CD4-positive, alpha-beta T cell treated with Interleukin-4 for 4 hours (primary cell): ENCODE measurements around the gene ALDH1A3.

Experiments
- DNase-seq: peaks from one replicate; pipeline ENCODE4 v3.0.0-alpha.2; 2020

Gene ALDH1A3

DNA sequence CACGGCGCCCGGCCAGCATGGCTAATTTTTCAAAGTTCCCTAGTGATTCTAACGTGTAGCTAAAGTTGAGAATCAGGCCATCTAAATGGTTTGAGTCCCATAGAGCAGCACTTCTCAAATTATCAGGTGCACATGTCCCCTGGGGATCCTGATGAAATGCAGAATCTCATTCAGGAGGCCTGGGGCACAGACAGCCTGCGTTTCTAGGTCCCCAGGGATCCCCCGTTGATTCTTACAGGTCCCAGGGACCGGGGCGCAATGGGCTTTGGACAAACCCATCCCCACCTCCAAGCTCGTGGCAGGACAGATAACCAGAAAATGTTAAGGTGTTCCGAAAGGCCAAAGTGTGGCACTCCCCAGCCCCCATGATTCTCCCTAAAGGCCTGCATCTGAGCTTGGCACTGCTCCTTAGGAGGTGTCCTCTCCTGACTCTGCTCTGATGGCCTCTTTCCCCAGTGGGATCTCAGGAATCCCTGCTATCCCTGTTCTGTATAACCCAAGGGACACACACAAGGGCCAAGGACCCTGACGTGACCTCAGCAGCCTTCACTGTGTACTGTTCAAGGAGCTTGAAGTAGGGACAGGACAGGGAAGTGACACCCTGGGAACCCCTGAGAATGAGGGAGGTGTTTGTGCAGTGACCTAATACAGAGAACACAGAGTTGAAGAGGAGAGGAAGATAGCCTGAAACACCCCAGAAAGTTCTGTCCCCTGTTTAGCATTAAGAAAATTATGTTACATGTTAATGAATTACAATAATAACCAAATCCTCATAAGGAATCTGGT, 47.5 kb downstream of the ALDH1A3 start:
- DNase-seq: no peak

DNA sequence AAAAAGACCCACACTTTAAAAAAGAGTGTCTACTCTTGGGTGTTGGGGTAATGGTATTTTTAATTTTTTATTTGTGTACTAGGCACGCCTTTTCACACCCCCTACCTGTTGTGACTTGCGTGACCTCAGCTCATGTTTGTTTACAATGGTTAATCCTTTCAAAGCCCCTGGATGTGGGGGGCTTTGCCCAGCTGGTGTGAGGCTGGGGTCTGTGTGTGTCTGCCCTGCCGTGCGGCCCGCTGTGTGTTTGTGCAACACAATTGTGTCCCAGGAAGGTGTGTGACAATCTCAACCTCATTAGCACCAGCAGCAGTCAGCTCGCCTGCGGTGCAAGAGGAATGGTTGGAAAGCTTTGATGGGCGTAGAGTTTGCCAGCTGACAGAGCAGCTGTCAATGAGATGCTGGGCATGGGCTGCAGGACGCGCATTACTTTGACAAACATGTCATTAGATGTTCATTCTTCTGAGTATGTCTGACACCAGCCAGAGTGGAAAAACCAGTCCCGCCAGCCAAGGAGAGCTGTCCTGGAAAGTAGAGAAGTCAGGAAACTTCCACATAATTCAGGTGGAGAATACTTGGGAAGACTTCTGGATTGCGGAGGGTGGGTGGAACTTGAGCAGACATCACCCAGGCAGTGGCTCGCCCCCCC, 49.1 kb downstream of the ALDH1A3 start:
- DNase-seq: no peak

DNA sequence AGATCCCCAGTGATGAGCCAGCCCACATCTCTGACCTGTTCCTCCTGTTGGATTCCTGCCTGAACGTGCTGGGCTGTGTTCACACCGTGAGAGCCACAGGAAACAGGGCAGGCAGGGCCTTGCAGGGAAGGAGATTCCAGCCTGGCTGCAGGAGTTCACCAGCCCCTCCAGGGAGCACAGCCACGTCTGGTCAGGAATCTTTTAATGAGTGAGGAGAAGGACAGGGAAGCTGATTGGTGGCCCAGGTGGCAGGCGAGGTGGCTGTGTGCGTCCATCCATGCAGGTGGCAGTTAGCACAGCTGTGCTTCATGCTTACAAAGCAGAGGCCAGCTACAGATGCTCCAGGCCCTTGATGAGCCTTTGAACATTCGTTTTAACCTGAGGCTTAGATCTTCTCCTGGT, 50.0 kb downstream of the ALDH1A3 start:
- no peak for DNase-seq

DNA sequence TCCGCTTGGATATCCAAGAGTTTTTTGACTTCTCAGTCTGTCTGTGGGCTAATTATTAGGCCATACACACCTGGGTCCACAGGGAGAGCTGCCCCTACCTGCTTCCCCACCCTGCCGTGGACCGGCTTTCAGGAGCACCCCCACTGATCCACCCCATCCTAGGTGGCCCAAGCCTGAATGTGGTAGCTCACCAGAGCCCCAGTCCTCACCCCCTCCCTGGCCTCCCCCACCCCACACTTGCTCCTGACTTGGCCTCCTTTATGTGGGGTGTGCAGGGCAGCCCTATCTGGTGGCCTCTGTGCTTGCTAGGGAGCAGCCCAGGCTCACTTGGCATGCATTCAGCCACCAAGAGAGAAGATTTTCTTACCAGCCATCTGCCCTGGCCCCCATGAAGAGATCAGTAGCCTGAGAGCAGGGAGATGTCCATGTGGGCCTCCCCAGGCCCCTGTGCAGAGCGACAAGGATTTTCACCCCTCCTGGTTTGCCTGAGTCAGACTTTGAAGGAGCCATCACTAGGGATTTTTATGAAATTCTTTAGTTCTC, 50.7 kb downstream of the ALDH1A3 start:
- no peak for DNase-seq

DNA sequence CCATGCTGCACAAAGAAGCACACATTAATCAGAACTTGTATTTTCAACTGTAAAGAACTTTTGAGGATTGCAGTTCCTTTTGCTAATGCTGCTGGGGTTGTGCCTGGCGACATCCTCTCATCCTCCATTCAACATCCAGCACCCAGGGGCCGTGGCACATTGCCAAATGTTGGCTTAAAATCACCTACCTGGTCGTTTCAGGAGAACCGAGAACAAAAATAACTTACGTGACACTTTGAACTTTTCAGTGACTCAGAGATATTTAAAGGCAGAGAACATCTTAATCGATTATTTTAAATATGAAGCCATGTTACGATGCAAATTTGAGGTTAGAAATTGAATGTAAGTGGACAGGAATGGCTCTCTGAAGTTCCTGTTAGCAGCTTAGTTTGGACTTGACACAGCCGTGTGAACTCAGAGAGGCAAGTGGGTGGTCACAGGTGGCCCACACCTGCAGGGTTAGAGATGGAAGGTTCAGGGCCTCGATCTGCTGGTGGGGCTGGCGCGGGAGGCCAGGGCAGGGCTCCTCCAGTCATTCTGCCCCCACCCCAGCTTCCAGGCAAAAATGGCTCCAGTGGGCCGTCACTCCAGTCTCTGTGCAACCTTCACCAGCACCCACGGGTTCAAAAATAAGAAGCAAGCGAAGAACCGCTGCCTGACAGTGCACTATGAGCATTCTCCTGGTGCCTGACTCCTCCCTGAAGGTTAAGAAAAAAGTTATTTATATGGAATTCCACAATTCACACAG, 51.7 kb downstream of the ALDH1A3 start:
- DNase-seq: no peak

DNA sequence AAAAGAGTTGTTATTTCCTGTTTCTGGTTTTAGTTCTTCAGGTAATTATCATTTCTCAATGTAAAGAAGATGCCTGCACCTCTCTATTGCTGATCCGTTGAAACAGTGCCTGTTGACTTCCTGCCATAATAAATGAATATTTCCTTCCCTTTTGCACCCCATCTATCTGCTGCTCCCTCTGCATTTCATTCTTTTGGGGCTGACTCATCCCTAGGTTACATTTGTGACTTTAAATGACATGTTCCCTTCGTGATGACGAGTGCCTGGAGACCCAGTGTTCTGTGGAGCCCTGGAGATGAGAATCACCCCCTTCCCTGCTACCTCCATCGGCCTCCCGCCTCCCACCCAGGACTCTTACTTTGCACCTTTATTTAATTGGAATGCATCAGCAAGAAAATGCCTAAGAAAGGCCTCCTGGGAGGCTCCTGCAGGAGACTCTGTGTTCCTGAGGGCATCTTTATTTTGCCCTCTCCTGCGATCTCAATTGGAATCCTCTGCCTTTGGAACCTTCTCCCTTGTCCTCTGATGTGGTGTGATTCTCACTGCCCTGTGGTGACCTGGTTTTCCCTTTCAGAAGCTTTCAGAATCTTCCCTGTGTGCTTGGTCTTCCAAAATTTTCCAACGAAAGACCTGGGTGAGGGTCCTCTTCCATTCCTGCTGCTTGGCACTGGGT, 53.2 kb downstream of the ALDH1A3 start:
- DNase-seq: no peak

DNA sequence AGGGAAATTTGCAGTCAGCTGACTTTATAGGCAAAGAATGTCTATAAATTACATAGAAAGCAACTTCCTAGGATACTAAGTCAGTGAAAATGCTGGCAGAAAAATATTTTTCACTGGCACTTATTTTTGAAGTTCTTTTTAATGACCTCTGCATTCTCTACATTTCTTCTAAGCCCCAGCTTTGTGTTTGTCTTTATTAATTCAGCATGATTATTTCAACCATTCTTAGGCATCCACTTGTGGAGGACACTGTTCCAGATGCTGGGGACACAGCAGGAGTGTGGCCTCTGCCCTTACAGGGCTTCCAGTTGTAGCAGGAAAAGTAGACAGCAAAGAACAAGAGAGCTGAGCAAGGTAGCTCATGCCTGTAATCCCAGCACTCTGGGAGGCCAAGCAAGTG, 54.5 kb downstream of the ALDH1A3 start:
- DNase-seq: no peak

DNA sequence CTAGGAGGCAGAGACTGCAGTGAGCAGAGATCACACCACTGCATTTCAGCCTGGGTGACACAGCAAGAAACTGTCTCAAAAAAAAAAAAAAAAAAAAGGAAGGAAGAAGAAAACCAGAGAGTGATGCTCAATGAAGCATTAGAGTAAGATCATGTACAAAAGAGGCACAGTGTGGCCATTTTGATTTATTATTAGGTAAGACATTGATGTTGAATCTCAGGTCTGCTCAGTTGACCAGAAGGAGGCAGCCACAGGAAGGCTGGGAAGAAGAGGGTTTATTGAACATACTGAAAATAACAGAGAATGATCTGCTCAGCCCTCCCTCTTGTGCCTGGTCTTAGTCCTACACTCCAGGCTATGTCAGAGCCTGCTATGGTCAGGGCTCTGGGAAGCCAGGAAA, 55.1 kb downstream of the ALDH1A3 start:
- DNase-seq: no peak

DNA sequence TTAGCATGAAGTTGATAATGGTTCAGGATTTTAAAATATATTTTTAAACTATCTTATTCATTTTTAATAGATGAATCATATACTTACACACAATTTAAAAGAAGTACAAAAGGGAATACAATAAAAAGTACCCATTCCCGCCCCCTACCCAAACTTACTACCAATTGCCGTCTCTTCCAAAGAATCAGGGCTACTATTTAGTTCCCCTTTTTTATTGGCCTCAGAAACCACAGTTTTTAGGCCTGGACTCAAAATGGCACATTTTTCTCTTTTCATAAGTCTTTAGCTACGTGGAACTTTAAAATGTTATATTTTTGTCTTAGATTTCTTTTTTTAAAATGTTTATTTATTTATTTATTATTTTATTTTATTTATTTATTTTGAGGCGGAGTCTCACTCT, 57.5 kb downstream of the ALDH1A3 start:
- DNase-seq: no peak

DNA sequence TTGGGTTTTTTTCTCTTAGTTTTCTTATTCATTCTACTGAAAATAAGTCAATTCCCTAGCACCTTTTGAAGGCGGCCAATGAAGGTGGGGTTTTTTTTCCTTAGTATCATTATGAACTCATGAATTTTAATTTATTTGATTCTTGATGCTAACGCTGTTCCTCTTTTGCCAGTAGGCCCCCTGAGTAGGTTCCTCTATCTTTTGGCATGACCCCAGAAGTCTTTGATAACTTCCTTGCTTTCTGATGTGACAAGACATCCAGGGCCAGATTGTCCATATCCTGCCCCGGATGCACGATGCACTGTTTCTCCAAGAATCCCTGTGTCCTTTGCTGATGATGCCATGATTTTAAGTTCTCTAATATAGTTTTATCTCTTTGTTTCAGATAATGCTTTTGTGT, 60.2 kb downstream of the ALDH1A3 start:
- no peak for DNase-seq

DNA sequence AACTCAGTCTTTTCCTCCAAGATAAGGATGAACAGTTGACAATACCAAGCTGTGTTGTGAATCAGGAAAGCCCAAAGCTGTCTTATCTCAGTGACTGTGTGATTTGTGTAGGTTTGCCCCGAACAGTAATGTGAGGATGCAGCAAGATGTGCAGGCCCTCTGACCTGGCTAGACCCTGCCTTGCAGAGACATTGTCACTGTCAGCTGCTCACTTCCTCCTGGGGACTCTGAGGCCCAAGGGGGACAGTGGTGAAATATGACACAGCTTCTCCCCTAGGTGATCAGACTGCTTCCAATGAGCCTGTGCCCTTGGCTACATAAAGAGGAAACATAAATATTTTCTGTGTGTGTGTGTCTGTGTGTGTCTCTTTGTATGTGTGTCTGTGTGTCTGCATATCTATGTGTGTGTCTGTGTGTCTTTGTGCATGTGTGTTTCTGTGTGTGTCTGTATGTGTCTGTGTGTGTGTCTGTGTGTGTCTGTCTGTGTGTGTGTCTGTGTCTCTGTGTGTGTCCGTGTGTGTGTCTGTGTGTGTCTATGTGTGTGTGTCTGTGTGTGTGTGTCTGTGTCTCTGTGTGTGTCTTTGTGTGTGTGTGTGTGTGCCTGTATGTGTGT, 61.2 kb downstream of the ALDH1A3 start:
- DNase-seq: no peak

DNA sequence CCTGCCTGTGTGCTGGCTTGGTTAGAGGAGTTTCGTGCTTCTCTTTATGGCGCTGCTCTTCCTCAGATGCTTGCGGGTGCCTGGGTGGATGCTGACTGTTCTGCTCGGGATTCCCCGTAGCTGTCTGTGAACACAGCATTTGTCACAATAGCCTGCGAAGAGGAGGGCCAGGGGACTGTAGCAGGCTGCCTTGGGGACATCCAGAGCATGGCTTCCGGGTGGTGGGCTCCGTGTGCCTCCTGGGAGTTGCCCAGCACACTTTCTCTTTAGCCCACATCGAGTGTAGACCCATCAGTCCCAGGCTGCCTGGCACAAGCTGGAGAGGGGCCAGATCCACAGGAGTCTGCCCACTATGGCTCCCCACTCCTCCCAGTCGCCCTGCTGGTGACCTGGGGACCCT, 61.9 kb downstream of the ALDH1A3 start:
- DNase-seq: no peak

DNA sequence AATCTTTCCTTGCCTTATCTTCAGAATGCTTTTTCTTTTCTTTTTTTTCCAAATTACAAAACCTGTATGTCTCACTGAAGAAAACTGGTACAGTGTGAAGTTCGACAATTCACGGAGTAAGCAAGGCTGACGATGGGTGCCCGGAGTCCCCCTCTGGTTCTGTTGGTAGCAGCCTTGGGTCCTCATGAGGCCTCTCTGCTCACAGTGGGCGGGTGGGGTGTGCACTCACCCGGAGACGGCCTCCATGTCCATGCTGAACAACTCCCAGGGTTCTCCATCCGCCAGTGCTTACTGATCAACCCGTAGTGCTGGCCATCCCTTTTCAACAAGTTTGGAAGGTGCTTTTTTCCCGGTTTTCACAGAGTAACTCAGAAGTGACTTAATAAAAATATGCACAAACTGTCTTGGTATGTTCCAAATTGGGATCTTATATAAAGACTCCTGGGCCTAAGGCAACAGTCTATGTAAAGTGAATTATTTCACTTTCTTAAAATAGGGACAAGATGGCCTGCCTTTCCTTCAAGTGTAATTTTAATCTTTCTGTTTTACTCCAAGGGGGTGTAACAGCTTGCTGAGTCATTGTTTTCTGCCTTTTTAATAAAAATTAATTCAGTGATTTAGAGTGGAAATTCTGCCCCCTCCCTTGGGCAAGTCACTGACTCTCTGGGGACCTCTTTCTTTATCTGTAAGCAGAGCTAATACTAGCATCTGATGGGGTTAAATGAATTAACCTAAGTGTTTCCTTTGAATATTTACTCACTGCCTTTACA, 63.2 kb downstream of the ALDH1A3 start:
- no peak for DNase-seq

DNA sequence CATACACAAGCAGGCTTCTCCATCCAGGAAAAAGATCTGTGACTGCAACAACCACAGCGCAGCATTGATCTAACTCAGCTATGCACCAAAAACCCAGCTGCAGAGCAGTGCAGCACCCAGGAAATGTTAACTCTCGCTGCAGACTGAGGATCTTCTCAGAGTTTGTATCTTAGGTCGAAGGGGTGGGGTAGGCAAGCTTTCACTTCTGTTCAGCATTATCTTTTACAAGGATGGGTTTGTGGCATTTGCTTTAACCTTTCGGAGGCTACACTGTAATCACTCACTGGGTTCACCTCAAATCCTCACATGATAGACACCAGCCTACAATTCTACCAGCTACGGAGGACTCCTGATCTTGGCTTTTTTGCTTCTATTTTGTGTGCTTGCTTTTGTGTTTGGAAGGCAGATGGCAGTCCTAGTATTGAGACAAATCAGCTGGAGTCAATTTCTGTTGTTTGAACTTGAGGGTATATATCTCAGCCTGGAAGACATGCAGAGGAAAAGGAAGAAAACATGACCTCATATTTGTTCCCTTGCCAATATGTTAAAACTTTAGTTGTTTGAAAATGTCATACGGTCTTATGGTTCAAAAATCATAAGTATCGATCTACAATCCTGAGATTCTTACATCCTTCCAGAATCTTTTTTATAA, 64.7 kb downstream of the ALDH1A3 start:
- no peak for DNase-seq

DNA sequence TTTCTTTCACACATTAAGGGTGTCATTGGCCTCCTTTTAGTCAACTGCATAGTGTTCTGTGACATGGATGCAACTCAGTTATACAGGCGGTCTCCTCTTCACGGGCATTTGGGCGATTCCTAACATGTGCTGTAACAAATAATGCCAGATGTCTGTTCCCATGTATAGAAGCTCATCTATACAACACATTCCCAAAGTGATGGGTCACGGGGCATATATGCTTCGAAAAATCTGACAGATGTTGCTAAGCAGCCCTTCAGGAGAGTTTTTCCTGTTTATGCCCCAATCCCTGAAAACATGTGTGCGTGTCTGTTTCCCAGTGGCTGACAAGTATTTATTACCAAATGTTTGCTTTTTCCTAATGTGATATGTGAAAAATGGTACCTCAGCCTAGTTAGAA, 65.4 kb downstream of the ALDH1A3 start:
- no peak for DNase-seq

DNA sequence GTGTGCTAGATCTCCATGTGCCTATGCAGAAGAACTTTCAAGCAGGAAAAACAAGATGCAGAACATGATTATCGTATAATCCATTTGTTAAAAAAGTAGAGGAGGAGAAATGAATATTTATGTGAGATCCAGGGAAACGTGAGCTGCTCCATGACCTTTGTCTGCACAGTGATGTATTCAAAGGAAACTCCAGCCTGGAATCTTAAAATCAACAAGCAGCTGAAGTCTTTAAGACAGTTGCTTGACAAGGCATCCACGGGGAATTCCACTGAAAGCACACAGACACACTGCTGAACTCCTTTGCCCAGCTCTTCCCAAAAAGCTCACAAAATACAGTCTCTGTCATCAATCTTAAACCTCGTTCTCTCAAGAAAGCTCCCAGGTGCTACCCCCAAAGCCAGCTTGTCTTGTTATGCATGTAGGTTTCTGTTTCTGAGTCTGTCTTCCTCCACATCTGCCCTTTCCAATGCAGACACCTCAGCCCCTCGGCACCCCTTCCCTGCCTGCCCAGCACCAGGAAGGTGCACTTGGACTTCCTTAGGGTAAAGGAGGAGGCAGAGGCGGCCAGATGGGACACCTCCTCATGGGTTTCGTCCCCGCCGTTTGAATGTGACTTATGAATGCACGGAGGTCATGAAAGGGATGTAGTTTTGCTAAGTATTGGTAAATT, 68.3 kb downstream of the ALDH1A3 start:
- no peak for DNase-seq

DNA sequence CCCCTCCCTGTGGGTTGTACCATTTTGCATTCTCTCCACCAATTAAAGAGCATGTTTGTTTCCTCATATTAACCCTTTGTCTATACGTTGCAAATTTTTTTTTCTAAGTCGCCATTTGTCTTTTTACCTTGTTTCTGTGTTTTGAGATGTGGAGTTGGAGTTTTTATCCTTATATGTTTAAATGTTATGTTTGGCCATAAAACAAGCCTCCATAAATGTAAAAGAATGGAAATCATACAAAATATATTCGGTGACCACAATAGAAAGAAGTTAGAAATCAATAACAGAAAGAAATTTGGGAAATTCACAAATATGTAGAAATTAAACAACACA, 68.8 kb downstream of the ALDH1A3 start:
- DNase-seq: no peak

DNA sequence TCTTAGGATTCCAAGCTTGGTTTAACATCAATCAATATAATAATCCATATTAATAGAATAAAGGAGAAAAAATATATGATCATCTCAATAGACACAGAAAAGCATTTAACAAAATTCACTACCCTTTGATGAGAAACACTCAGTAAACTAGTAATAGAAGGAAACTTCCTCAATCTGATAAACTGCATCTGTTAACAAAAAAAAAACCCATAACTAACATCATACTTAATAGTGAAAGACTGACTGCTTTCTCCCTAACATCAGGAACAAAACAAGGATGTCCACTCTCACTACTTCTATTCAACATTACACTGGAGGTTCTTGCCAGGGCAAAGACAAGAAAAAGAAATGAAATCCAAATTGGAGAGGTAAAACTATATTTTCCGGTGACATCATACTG, 70.1 kb downstream of the ALDH1A3 start:
- DNase-seq: no peak

DNA sequence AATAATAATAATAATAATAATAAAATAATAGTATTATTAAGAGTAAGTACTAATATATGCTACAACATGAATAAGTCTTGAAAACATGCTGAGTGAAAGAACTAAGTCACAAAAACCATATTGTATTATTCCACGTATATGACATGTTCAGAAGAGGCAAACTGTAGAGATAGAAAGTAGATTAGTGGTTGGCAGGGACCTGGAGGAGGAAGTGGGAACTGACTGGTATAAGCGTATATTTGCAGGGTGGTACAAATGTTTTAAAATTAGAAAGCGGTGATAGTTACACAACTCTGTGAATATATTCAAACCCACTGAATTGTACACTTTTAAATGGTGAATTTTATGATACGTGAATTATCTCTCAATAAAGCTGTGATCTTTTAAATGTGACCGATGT, 72.3 kb downstream of the ALDH1A3 start:
- no peak for DNase-seq

DNA sequence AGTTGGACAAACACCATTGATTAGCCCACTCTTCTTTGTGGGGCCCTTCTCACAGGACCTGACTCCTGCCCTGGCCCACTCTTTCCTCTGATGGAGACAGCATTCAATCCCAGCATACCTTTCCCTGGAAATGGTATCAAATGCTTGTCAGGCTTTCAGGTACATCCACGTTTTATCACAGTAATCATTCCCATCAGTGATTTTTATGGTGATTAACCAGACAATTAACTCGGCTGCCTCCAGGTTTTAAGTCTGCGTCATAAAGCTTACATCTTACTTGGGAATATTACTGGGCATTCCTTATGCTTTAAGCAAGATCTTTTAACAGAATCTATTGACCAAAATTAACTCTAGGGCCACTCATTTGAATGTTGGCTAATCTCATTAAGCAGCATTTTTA, 72.9 kb downstream of the ALDH1A3 start:
- DNase-seq: no peak
